ENCODE data around the gene DOC2B. TPM values are rescaled to one million over a fixed set of nuclear protein-coding genes. Genes with fewer than 3 reads are reported as not detected.

DOC2B gene
- total RNA-seq, 2 donors from 2014 or later: 1.4 to 2.6 TPM

DNA sequence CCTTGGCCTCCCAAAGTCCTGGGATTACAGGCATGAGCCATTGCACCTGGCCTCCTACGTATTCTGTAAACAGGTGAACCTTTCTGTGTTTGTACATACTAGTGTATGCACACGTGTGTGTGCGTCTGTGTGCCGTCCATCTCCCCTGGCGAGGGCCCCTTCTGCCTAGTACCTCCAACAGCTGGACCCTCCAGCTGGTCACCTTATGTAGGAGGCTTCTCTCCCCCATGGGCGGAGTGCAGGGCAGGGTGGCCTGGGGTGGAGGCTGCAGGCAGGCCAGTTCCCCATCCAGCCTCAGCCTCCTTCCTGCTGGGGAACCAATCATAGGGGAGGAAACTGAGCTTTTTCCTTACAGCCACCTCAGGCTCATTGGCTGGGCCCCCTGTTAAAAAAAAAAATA lies 24.4 kb upstream of the DOC2B start:
- no peak overlapping the region for H3K9ac ChIP-seq (ENCODE audit: extremely low read depth, low read length, poor library complexity, severe bottlenecking)
- no peaks in the 10 kb centered on the region for H3K27me3 ChIP-seq (ENCODE audit: control insufficient read depth, insufficient read depth, low read length, poor library complexity, severe bottlenecking)
- no peaks in the 10 kb centered on the region for H3K36me3 ChIP-seq (ENCODE audit: control insufficient read depth, insufficient read depth, low read length)
- Mint-ChIP-seq H3K4me3 (no peak overlapping the region), H3K4me1 (no peaks in the 10 kb centered on the region), H3K9me3 (peaks cover 16% of the 10 kb centered on the region), H3K27me3 (ENCODE audit: insufficient read depth) (peaks cover 4% of the 10 kb centered on the region), H3K27ac (no peak overlapping the region), H3K36me3 (ENCODE audit: low read depth) (peaks cover 9% of the 10 kb centered on the region)
- H3K4me1 ChIP-seq (ENCODE audit: control insufficient read depth, insufficient read depth, low read length): no peaks in the 10 kb centered on the region
- DNase-seq: no peak
- H3K4me3 ChIP-seq (ENCODE audit: low read length): no peak overlapping the region
- 94 to 100% methylated on average over 1 to 6 of the region's 6 CpGs for WGBS, 2 experiments (ENCODE audit: insufficient coverage in 1 of 2, insufficient read length in 1 of 2)
- no peaks in the 10 kb centered on the region for H3K9me3 ChIP-seq (ENCODE audit: control insufficient read depth, low read length)
- TF ChIP-seq CTCF (conservative IDR thresholded peaks at IDR 0.05): no peak
- H3K27ac ChIP-seq (ENCODE audit: low read depth, low read length): no peak overlapping the region

- Histone ChIP-seq H3K4me3 (ENCODE audit: low read length) (no peak overlapping the region), H3K36me3 (ENCODE audit: control insufficient read depth, insufficient read depth, low read length) (no peaks in the 10 kb centered on the region), H3K27me3 (ENCODE audit: control insufficient read depth, insufficient read depth, low read length, poor library complexity, severe bottlenecking) (no peaks in the 10 kb centered on the region), H3K9me3 (ENCODE audit: control insufficient read depth, low read length) (no peaks in the 10 kb centered on the region), H3K4me1 (ENCODE audit: control insufficient read depth, insufficient read depth, low read length) (no peaks in the 10 kb centered on the region), H3K27ac (ENCODE audit: low read depth, low read length) (no peak overlapping the region), H3K9ac (ENCODE audit: extremely low read depth, low read length, poor library complexity, severe bottlenecking) (no peak overlapping the region)
- H3K36me3 Mint-ChIP-seq (ENCODE audit: low read depth): peaks cover 9% of the 10 kb centered on the region
- H3K4me3 Mint-ChIP-seq: no peak overlapping the region
- H3K9me3 Mint-ChIP-seq: peaks cover 16% of the 10 kb centered on the region
- no peak overlapping the region for H3K27ac Mint-ChIP-seq
- WGBS, 2 experiments (ENCODE audit: insufficient coverage in 1 of 2, insufficient read length in 1 of 2): 67 to 78% methylated on average over 6 to 10 of the region's 10 CpGs
- peaks cover 3% of the 10 kb centered on the region for H3K4me1 Mint-ChIP-seq
- peaks cover 4% of the 10 kb centered on the region for H3K27me3 Mint-ChIP-seq (ENCODE audit: insufficient read depth)
- TF ChIP-seq CTCF (conservative IDR thresholded peaks at IDR 0.05): no peak
- DNase-seq: no peak
Observed at GRCh38 chr17:205148-205669, 23.8 kb upstream of the DOC2B start.

- no peaks in the 10 kb centered on the region for H3K36me3 ChIP-seq (ENCODE audit: control insufficient read depth, insufficient read depth, low read length)
- Mint-ChIP-seq H3K27me3 (ENCODE audit: insufficient read depth) (peaks cover 4% of the 10 kb centered on the region), H3K27ac (no peak overlapping the region), H3K4me3 (no peak overlapping the region), H3K4me1 (peaks cover 6% of the 10 kb centered on the region), H3K36me3 (ENCODE audit: low read depth) (peaks cover 9% of the 10 kb centered on the region), H3K9me3 (peaks cover 16% of the 10 kb centered on the region)
- no peak overlapping the region for H3K9ac ChIP-seq (ENCODE audit: extremely low read depth, low read length, poor library complexity, severe bottlenecking)
- no peak overlapping the region for H3K27ac ChIP-seq (ENCODE audit: low read depth, low read length)
- no peak for DNase-seq
- H3K4me1 ChIP-seq (ENCODE audit: control insufficient read depth, insufficient read depth, low read length): no peaks in the 10 kb centered on the region
- H3K27me3 ChIP-seq (ENCODE audit: control insufficient read depth, insufficient read depth, low read length, poor library complexity, severe bottlenecking): no peaks in the 10 kb centered on the region
- TF ChIP-seq CTCF (conservative IDR thresholded peaks at IDR 0.05): no peak
- no peaks in the 10 kb centered on the region for H3K9me3 ChIP-seq (ENCODE audit: control insufficient read depth, low read length)
- H3K4me3 ChIP-seq (ENCODE audit: low read length): no peak overlapping the region
- WGBS, 2 experiments (ENCODE audit: insufficient coverage in 1 of 2, insufficient read length in 1 of 2): 72 to 78% methylated on average over 6 to 10 of the region's 11 CpGs
Observed at GRCh38 chr17:204427-205147, 23.1 kb upstream of the DOC2B start.

Data from endodermal cell (in vitro differentiated cells).